Karpas-422 (cell line): ENCODE measurements around the gene ATG4B. TPM values are rescaled to one million over a fixed set of nuclear protein-coding genes. Genes with fewer than 3 reads are reported as not detected.
A peak's percentile ranks its signal among the peaks of the same experiment; 100 is the strongest.

Source experiments
- DNase-seq: peaks from one replicate; pipeline ENCODE4 v3.0.0-alpha.2; 2015
- H2AFZ ChIP-seq: fragments of 200-600 bp; sonication (generic); 2 replicates; pipeline ENCODE4 v1.6.1; 2014; ENCODE audit warnings: antibody characterized with exemption, low read length, mixed read lengths
- H3K27ac ChIP-seq: fragments of 200-600 bp; sonication (generic); 2 replicates; pipeline ENCODE4 v1.5.1; 2014; ENCODE audit warnings: mild to moderate bottlenecking, low read length, moderate library complexity
- H3K27me3 ChIP-seq: fragments of 200-600 bp; sonication (generic); 2 replicates; pipeline ENCODE4 v1.6.1; 2014; ENCODE audit warnings: low read length, mixed read lengths
- H3K36me3 ChIP-seq: fragments of 200-600 bp; sonication (generic); 2 replicates; pipeline ENCODE4 v1.6.1; 2014; ENCODE audit warnings: low read length, mixed read lengths; ENCODE audit not compliant: insufficient read depth
- H3K4me1 ChIP-seq: fragments of 200-600 bp; sonication (generic); 2 replicates; pipeline ENCODE4 v1.6.1; 2014; ENCODE audit warnings: mild to moderate bottlenecking, low read length, mixed read lengths
- H3K4me2 ChIP-seq: fragments of 200-600 bp; sonication (generic); 2 replicates; pipeline ENCODE4 v1.6.1; 2014; ENCODE audit warnings: low read length, low read depth, mild to moderate bottlenecking; ENCODE audit not compliant: poor library complexity, severe bottlenecking
- H3K4me3 ChIP-seq: fragments of 200-600 bp; sonication (generic); 2 replicates; pipeline ENCODE4 v1.5.1; 2014; ENCODE audit warnings: mild to moderate bottlenecking, antibody characterized with exemption, low read length, mixed read lengths
- H3K79me2 ChIP-seq: fragments of 200-600 bp; sonication (generic); 2 replicates; pipeline ENCODE4 v1.6.1; 2014; ENCODE audit warnings: mild to moderate bottlenecking, low read length, mixed read lengths
- H3K9ac ChIP-seq: fragments of 200-600 bp; sonication (generic); 2 replicates; pipeline ENCODE4 v1.6.0; 2014; ENCODE audit warnings: low read length
- H3K9me2 ChIP-seq: fragments of 200-600 bp; sonication (generic), shearing (Covaris generic); replicated peaks from 2 replicates; pipeline ENCODE4 v1.6.0; 2014; ENCODE audit warnings: mild to moderate bottlenecking, low read length, moderate library complexity; ENCODE audit not compliant: insufficient read depth
- H3K9me3 ChIP-seq: fragments of 300-700, 200-600 bp; sonication (generic); 2 replicates; pipeline ENCODE4 v1.6.1; 2014; ENCODE audit warnings: low read length, mixed read lengths
- H4K20me1 ChIP-seq: fragments of 200-600 bp; sonication (generic); 2 replicates; pipeline ENCODE4 v1.6.1; 2014; ENCODE audit warnings: mild to moderate bottlenecking, antibody characterized with exemption, low read length, low read depth; ENCODE audit not compliant: insufficient read depth
- total RNA-seq: library from RNA; depleted of rRNA; stranded (reverse); fragments of >200 nt; shearing (Covaris generic); gene quantifications from 2 replicates; pipeline ENCODE4 v1.2.3, GENCODE V29; 2014; ENCODE audit warnings: low replicate concordance

Gene ATG4B
- total RNA-seq, 1 experiment from 2014 or later = 63.9 TPM

GRCh38 chr2:241689306-241689705 is 51.8 kb downstream of the ATG4B start:
- Histone ChIP-seq H3K36me3 (peaks cover 28% of the 10 kb centered on the region), H3K9me3 (no peaks in the 10 kb centered on the region), H3K4me3 (no peak overlapping the region), H3K9ac (no peak overlapping the region), H4K20me1 (no peaks in the 10 kb centered on the region), H2AFZ (no peak overlapping the region), H3K9me2 (no peaks in the 10 kb centered on the region), H3K27me3 (no peaks in the 10 kb centered on the region), H3K79me2 (peaks cover 58% of the 10 kb centered on the region), H3K27ac (no peak overlapping the region), H3K4me2 (no peak overlapping the region), H3K4me1 (peaks cover 16% of the 10 kb centered on the region)
- DNase-seq = no peak

DNA sequence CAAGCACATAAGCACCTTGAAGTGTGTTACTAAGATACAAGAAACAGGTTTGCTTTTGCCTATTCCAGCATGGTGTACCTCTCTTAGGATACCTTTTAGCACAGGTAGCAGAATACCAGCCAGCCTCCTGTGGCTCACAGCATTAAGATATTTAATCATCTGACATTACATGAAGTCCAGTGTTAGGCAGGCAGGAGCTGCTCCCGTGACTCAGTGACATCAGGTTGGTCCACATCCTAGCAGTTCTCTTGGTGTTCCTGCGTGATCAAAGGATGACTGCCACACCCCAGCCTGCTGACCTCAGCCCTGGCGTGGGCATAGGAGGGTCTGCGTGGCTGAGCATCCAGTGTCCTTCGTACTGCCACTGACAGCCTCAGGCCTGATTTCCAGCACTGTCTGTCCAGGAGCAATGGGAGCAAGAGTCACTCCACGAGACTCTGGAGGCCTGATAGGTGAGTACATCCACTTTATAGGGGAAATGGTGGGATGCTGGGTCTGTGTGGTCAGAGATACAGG is 52.8 kb downstream of the ATG4B start:
- H3K9me2 ChIP-seq = no peaks in the 10 kb centered on the region
- no peaks in the 10 kb centered on the region for H4K20me1 ChIP-seq
- no peak overlapping the region for H2AFZ ChIP-seq
- H3K27ac ChIP-seq = no peak overlapping the region
- H3K4me2 ChIP-seq = no peak overlapping the region
- H3K27me3 ChIP-seq = no peaks in the 10 kb centered on the region
- no peaks in the 10 kb centered on the region for H3K9me3 ChIP-seq
- H3K9ac ChIP-seq = no peak overlapping the region
- peaks cover 50% of the 10 kb centered on the region for H3K79me2 ChIP-seq
- H3K4me3 ChIP-seq = no peak overlapping the region
- peaks cover 25% of the 10 kb centered on the region for H3K36me3 ChIP-seq
- DNase-seq = no peak
- H3K4me1 ChIP-seq = peaks cover 15% of the 10 kb centered on the region

DNA sequence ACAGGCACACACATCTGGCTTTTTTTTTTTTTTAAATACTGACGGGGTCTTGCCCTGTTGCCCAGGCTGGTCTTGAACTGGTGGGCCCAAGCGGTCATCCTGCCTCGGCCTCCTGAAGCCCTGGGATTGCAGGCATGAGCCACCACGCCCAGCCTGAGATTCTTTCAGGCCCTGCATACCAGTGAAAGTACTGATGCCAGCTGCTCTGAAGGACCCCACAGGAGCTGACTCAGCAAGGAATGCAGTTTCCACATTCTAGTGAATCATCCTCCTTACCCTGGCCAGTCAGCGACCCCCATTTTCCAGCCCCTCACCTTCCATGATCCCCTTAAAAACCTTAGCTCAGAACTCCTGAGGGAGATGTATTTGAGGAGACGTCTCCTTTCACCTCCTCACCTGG is 55.0 kb downstream of the ATG4B start:
- Histone ChIP-seq H3K36me3 (peaks cover 25% of the 10 kb centered on the region), H2AFZ (no peak overlapping the region), H3K4me2 (no peak overlapping the region), H3K9ac (no peak overlapping the region), H3K4me3 (no peak overlapping the region), H3K27me3 (no peaks in the 10 kb centered on the region), H3K79me2 (peaks cover 31% of the 10 kb centered on the region), H3K4me1 (peaks cover 8% of the 10 kb centered on the region), H3K9me3 (no peaks in the 10 kb centered on the region), H4K20me1 (no peaks in the 10 kb centered on the region), H3K27ac (no peak overlapping the region), H3K9me2 (no peaks in the 10 kb centered on the region)
- DNase-seq = no peak

DNA sequence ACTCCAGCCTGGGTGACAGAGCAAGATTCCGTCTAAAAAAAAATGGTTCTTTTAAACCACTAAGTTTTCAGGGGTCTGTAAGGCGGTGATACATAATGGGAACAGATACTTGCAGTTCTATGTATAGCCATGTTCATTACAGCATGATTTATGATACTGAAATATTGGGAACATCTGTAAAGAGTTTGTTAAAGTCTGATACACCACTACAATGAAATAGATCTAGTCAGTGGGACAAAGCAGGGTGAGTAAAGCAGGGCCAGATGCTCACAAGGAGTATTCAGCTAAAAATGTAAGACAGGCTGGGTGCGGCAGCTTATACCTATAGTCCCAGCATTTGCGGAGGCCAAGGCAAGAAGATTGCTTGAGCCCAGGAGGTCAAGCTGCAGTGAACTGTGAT is 58.2 kb downstream of the ATG4B start:
- Histone ChIP-seq H3K9me2 (no peaks in the 10 kb centered on the region), H3K79me2 (peaks cover 8% of the 10 kb centered on the region), H3K4me1 (peaks cover 4% of the 10 kb centered on the region), H3K4me2 (no peak overlapping the region), H2AFZ (no peak overlapping the region), H4K20me1 (no peaks in the 10 kb centered on the region), H3K27ac (no peak overlapping the region), H3K36me3 (peaks cover 11% of the 10 kb centered on the region), H3K9ac (no peak overlapping the region), H3K9me3 (no peaks in the 10 kb centered on the region), H3K4me3 (no peak overlapping the region), H3K27me3 (no peaks in the 10 kb centered on the region)
- no peak for DNase-seq

DNA sequence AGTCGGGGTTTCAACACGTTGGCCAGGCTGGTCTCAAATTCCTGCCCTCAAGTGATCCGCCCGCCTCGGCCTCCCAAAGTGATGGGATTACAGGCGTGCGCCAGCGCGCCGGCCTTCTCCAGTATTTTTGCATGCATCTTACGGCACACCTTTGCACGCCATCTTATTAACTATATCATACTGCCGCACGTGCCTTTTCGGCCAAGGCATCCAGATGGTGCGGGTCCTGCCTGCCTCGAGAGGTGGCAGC is 63.6 kb downstream of the ATG4B start:
- Histone ChIP-seq H3K9me2 (no peaks in the 10 kb centered on the region), H3K4me1 (peaks cover 22% of the 10 kb centered on the region), H3K27me3 (no peaks in the 10 kb centered on the region), H3K79me2 (peaks cover 30% of the 10 kb centered on the region), H3K27ac (peak overlapping the region; percentile 81), H4K20me1 (peaks cover 7% of the 10 kb centered on the region), H3K36me3 (peaks cover 12% of the 10 kb centered on the region), H3K4me2 (peak overlapping the region; percentile 80), H3K4me3 (peak overlapping the region; percentile 77), H2AFZ (no peak overlapping the region), H3K9me3 (no peaks in the 10 kb centered on the region), H3K9ac (peak overlapping the region; percentile 94)
- no peak for DNase-seq

- Histone ChIP-seq H3K9ac (peak within 1 kb of the TSS; percentile 94), H3K4me3 (peak within 1 kb of the TSS; percentile 81), H3K36me3 (peaks cover 14% of the 10 kb centered on the region), H3K27me3 (no peaks in the 10 kb centered on the region), H3K4me1 (peaks cover 22% of the 10 kb centered on the region), H3K79me2 (peaks cover 30% of the 10 kb centered on the region), H3K4me2 (peak within 1 kb of the TSS; percentile 94), H3K27ac (peak within 1 kb of the TSS; percentile 81), H3K9me3 (no peaks in the 10 kb centered on the region), H2AFZ (no peak within 1 kb of the TSS), H4K20me1 (peaks cover 7% of the 10 kb centered on the region), H3K9me2 (no peaks in the 10 kb centered on the region)
- DNase-seq = peak; percentile 98
These were observed 64.1 kb downstream of the ATG4B start, which contains the start of gene ING5 for GRCh38 chr2:241701399-241702154. Gene ING5, plus strand, starts transcription at chr2:241702039. Its CDS starts 27 bp downstream, at chr2:241702066.

- peak; percentile 94 for DNase-seq
- H3K4me1 ChIP-seq = peaks cover 22% of the 10 kb centered on the region
- H3K79me2 ChIP-seq = peaks cover 30% of the 10 kb centered on the region
- H4K20me1 ChIP-seq = peaks cover 7% of the 10 kb centered on the region
- H3K4me2 ChIP-seq = peak overlapping the region; percentile 94
- H3K9me3 ChIP-seq = no peaks in the 10 kb centered on the region
- H3K9me2 ChIP-seq = no peaks in the 10 kb centered on the region
- H3K27me3 ChIP-seq = no peaks in the 10 kb centered on the region
- no peak overlapping the region for H2AFZ ChIP-seq
- peak overlapping the region; percentile 94 for H3K9ac ChIP-seq
- H3K36me3 ChIP-seq = peaks cover 14% of the 10 kb centered on the region
- H3K27ac ChIP-seq = no peak overlapping the region
- peak overlapping the region; percentile 81 for H3K4me3 ChIP-seq
These were observed 64.9 kb downstream of the ATG4B start for GRCh38 chr2:241702155-241703031.

- no peaks in the 10 kb centered on the region for H3K27me3 ChIP-seq
- no peak overlapping the region for H3K27ac ChIP-seq
- peak overlapping the region; percentile 84 for H3K9ac ChIP-seq
- H3K9me2 ChIP-seq = no peaks in the 10 kb centered on the region
- peaks cover 7% of the 10 kb centered on the region for H4K20me1 ChIP-seq
- DNase-seq = no peak
- H3K36me3 ChIP-seq = peaks cover 14% of the 10 kb centered on the region
- H3K4me1 ChIP-seq = peaks cover 22% of the 10 kb centered on the region
- H3K9me3 ChIP-seq = no peaks in the 10 kb centered on the region
- H3K4me2 ChIP-seq = peak overlapping the region; percentile 94
- peaks cover 30% of the 10 kb centered on the region for H3K79me2 ChIP-seq
- no peak overlapping the region for H2AFZ ChIP-seq
- peak overlapping the region; percentile 81 for H3K4me3 ChIP-seq
These were observed 65.6 kb downstream of the ATG4B start for GRCh38 chr2:241703032-241703604.
